SK-N-SH treated with all-trans-retinoic acid at 6 μM for 48 hours (cell line): ENCODE data around the gene BCL6B.

Source experiments
- ATAC-seq: fragments of 200-7000 bp; cut with Tn5 transposase; 3 replicates; pipeline ENCODE4 v1.9.1; 2020; ENCODE audit warnings: mild to moderate bottlenecking, moderate library complexity
- BACH2 ChIP-seq: fragments of 250-450 bp; sonication (Bioruptor Pico); IDR thresholded peaks from 2 replicates; pipeline ENCODE4 v1.9.0; 2021; ENCODE audit warnings: mild to moderate bottlenecking, borderline replicate concordance
- CREB5 ChIP-seq: fragments of 250-450 bp; sonication (Bioruptor Pico); IDR thresholded peaks from 2 replicates; pipeline ENCODE4 v1.5.1; 2020; ENCODE audit warnings: low read depth, mild to moderate bottlenecking, moderate library complexity
- CSDC2 ChIP-seq: fragments of 250-450 bp; sonication (Bioruptor Pico); IDR thresholded peaks from 2 replicates; pipeline ENCODE4 v1.5.0; 2020; ENCODE audit warnings: mild to moderate bottlenecking, moderate library complexity
- CSRNP3 ChIP-seq: fragments of 250-450 bp; sonication (Bioruptor Pico); IDR thresholded peaks from 2 replicates; pipeline ENCODE4 v1.5.1; 2021; ENCODE audit warnings: mild to moderate bottlenecking, moderate library complexity
- GLIS3 ChIP-seq: fragments of 250-450 bp; sonication (Bioruptor Pico); IDR thresholded peaks from 2 replicates; pipeline ENCODE4 v1.5.0; 2020; ENCODE audit warnings: mild to moderate bottlenecking, moderate library complexity
- ISL1 ChIP-seq: fragments of 250-450 bp; sonication (Bioruptor Pico); IDR thresholded peaks from 2 replicates; pipeline ENCODE4 v2.1.2; 2022; ENCODE audit warnings: mild to moderate bottlenecking, moderate library complexity
- OSR1 ChIP-seq: fragments of 250-450 bp; sonication (Bioruptor Pico); IDR thresholded peaks from 2 replicates; pipeline ENCODE4 v1.8.0; 2022; ENCODE audit warnings: moderate library complexity, mild to moderate bottlenecking, inconsistent platforms
- PATZ1 ChIP-seq: fragments of 250-450 bp; sonication (Bioruptor Pico); IDR thresholded peaks from 2 replicates; pipeline ENCODE4 v1.8.0; 2020; ENCODE audit warnings: mild to moderate bottlenecking, moderate library complexity, borderline replicate concordance
- PPARA ChIP-seq: fragments of 250-450 bp; sonication (Bioruptor Pico); IDR thresholded peaks from 2 replicates; pipeline ENCODE4 v1.5.0; 2020; ENCODE audit warnings: mild to moderate bottlenecking, borderline replicate concordance
- RARB ChIP-seq: fragments of 250-450 bp; sonication (Bioruptor Pico); IDR thresholded peaks from 2 replicates; pipeline ENCODE4 v1.8.0; 2021; ENCODE audit warnings: mild to moderate bottlenecking, moderate library complexity
- SNAI2 ChIP-seq: fragments of 250-450 bp; sonication (Bioruptor Pico); IDR thresholded peaks from 2 replicates; pipeline ENCODE4 v1.5.0; 2020; ENCODE audit warnings: mild to moderate bottlenecking, moderate library complexity
- TCF4 ChIP-seq: fragments of 250-450 bp; sonication (Bioruptor Pico); IDR thresholded peaks from 2 replicates; pipeline ENCODE4 v1.8.0; 2021; ENCODE audit warnings: mild to moderate bottlenecking, moderate library complexity, borderline replicate concordance
- TOX ChIP-seq: fragments of 250-450 bp; sonication (Bioruptor Pico); IDR thresholded peaks from 2 replicates; pipeline ENCODE4 v1.8.0; 2021; ENCODE audit warnings: mild to moderate bottlenecking, moderate library complexity, borderline replicate concordance
- ZC3H10 ChIP-seq: fragments of 250-450 bp; sonication (Bioruptor Pico); IDR thresholded peaks from 2 replicates; pipeline ENCODE4 v1.5.1; 2021; ENCODE audit warnings: mild to moderate bottlenecking, moderate library complexity
- ZFP3 ChIP-seq: fragments of 250-450 bp; sonication (Bioruptor Pico); IDR thresholded peaks from 2 replicates; pipeline ENCODE4 v1.5.0; 2020; ENCODE audit warnings: mild to moderate bottlenecking, moderate library complexity
- ZFP30 ChIP-seq: fragments of 450-650 bp; formaldehyde crosslinking; IDR thresholded peaks from 2 replicates; pipeline ENCODE4 v1.5.0; 2022; ENCODE audit warnings: mild to moderate bottlenecking, moderate library complexity
- ZNF565 ChIP-seq: fragments of 450-650 bp; formaldehyde crosslinking; conservative IDR thresholded peaks from 2 replicates; pipeline ENCODE4 v1.5.0; 2020; ENCODE audit warnings: low read depth, mild to moderate bottlenecking, moderate library complexity
- ZNF70 ChIP-seq: fragments of 450-650 bp; formaldehyde crosslinking; IDR thresholded peaks from 2 replicates; pipeline ENCODE4 v1.5.0; 2020; ENCODE audit warnings: mild to moderate bottlenecking, moderate library complexity
- ZNF8 ChIP-seq: fragments of 450-650 bp; formaldehyde crosslinking; IDR thresholded peaks from 2 replicates; pipeline ENCODE4 v1.5.0; 2020; ENCODE audit warnings: mild to moderate bottlenecking, moderate library complexity

The BCL6B gene

GRCh38 chr17:7072406-7072805 lies 49.6 kb downstream of the BCL6B start (continued):
- TF ChIP-seq CSRNP3 (CRISPR knock-in tag) (no peak), ZFP3 (CRISPR knock-in tag) (no peak)

- no peak for TF ChIP-seq ZFP3 (CRISPR knock-in tag)
- no peak for TF ChIP-seq ZNF8 (CRISPR knock-in tag)
- TF ChIP-seq ISL1 (CRISPR knock-in tag): no peak
- no peak for TF ChIP-seq CSDC2 (CRISPR knock-in tag)
- TF ChIP-seq ZNF565: no peak
- no peak for TF ChIP-seq TOX
- no peak for TF ChIP-seq PPARA (CRISPR knock-in tag)
- no peak for TF ChIP-seq GLIS3 (CRISPR knock-in tag)
- TF ChIP-seq OSR1 (CRISPR knock-in tag): no peak
- no peak for TF ChIP-seq CSRNP3 (CRISPR knock-in tag)
- no peak for TF ChIP-seq SNAI2 (CRISPR knock-in tag)
- no peak for ATAC-seq
Observed at GRCh38 chr17:7074931-7075330, 52.1 kb downstream of the BCL6B start.

GRCh38 chr17:7077911-7078546 lies 55.2 kb downstream of the BCL6B start:
- ATAC-seq: no peak
- TF ChIP-seq ZNF8 (CRISPR knock-in tag) (no peak), PPARA (CRISPR knock-in tag) (no peak), ZNF565 (no peak), ZC3H10 (CRISPR knock-in tag) (no peak), ZFP30 (CRISPR knock-in tag) (no peak), SNAI2 (CRISPR knock-in tag) (no peak), ISL1 (CRISPR knock-in tag) (no peak), TCF4 (CRISPR knock-in tag) (no peak), ZFP3 (CRISPR knock-in tag) (no peak), CSRNP3 (CRISPR knock-in tag) (no peak), OSR1 (CRISPR knock-in tag) (no peak), CREB5 (CRISPR knock-in tag) (no peak), CSDC2 (CRISPR knock-in tag) (no peak), BACH2 (no peak), ZNF70 (no peak)

- no peak for ATAC-seq
- no peak for TF ChIP-seq SNAI2 (CRISPR knock-in tag)
- TF ChIP-seq ZFP3 (CRISPR knock-in tag): no peak
- TF ChIP-seq ZC3H10 (CRISPR knock-in tag): no peak
- no peak for TF ChIP-seq OSR1 (CRISPR knock-in tag)
- no peak for TF ChIP-seq PATZ1 (CRISPR knock-in tag)
- no peak for TF ChIP-seq BACH2
- TF ChIP-seq RARB (CRISPR knock-in tag): no peak
- no peak for TF ChIP-seq CSDC2 (CRISPR knock-in tag)
Observed at GRCh38 chr17:7078711-7079110, 55.9 kb downstream of the BCL6B start.
